NCI-H774 (cell line): ENCODE measurements around the gene OGT.

Source experiments
- DNase-seq: peaks from one replicate; lab custom pipeline; 2025; lab: John Stamatoyannopoulos, UW

Gene OGT

DNA sequence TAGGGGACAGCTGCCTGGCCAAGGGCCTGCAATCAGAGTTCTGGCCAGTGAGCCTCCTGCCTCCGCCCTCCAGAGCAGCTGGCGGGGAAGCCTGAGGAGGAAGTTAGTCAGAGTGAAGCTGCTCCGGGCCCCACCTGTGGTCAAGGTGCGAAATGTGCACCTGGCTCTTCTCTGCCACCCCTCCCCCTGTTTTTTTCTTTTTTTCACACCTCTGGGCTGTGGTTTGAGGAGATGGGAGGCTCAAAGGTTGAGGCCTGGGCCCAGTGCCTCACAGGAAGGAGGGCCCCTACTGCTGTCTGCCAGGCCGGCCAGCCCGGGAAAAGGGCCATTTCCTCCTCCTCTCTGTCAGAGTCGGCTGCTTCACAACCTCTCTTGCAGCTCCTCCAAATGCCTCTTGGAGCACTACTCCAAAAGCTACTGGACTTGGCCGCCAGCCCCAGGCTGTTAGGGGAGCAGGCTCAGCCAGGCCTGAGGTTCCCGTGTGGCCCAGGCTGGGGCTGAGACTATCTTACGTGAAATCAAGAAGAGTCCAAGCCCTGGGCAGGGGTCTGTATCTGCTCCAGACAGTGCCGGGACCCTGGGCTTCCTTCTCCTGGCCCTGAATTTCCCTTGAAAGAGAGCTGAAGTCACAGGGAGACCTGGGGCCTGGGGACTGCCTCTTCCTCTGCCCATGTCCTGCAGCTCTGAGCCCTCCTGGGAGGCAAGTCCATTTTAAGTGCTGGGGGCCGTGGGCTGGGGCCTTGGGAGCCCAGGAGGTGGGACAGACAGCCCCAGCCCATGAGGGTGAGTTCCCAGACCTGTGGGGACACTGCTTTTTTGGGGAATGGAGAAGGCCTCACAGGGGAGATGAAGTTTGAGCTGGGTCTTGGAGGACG lies 89.9 kb downstream of the OGT start:
- DNase-seq = no peak

- DNase-seq = no peak
These were observed 90.8 kb downstream of the OGT start for GRCh38 chrX:71623714-71624113.

DNA sequence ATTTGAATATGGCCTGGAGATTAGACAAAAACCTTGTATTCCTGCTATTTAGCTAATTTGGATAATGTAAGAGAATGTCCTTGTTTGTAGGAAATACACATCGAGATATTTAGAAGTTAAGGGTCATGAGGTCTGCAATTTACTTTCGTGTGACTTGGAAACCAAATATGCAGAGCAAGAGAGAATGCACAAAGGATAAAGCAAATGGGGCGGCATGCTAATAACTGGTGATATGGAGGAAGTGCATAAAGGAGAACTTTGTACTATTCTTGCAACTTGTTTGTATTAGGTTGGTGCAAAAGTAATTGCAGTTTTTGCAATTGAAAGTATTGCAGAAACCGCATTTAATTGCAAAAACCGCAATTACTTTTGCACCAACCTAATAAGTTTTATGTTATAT lies 92.6 kb downstream of the OGT start:
- no peak for DNase-seq
